ENCODE results near the gene FAM216A. TPM values are rescaled to one million over a fixed set of nuclear protein-coding genes. Genes with fewer than 3 reads are reported as not detected.
A peak's percentile ranks its signal among the peaks of the same experiment; 100 is the strongest.

Gene FAM216A
- total and polyA plus RNA-seq, 9 of the 15 experiments (the other 6 are each of a cell fraction or from before 2014, with no cell fraction given) = 17.2 to 96.9 (median 48.5) TPM

GRCh38 chr12:110501752-110502738 lies 33.4 kb downstream of the FAM216A start, which contains the start of the genes RAD9B and VPS29 (continued):
- peak; percentile 29; the same call in 1 of the 2 replicates for TF ChIP-seq CBX5 (IDR thresholded peaks at IDR 0.05; ENCODE audit: borderline replicate concordance, low read depth)
- TF ChIP-seq RBM34 (IDR thresholded peaks at IDR 0.05; ENCODE audit: borderline replicate concordance, insufficient read depth, low read length) = no peak
- TF ChIP-seq RFX7 (CRISPR knock-in tag; IDR thresholded peaks at IDR 0.05) = peak; percentile 74; the same call in 1 of the 2 replicates
- TF ChIP-seq U2AF2 (optimal IDR thresholded peaks at IDR 0.05; ENCODE audit: low read depth, low read length) = no peak
- peak; percentile 92 for TF ChIP-seq ZNF668 (CRISPR knock-in tag; IDR thresholded peaks at IDR 0.05)
- TF ChIP-seq HNRNPLL (IDR thresholded peaks at IDR 0.05; ENCODE audit: low read depth, low read length, poor library complexity, severe bottlenecking) = peak; percentile 74
- peak; percentile 94 for TF ChIP-seq KLF1 (tag; IDR thresholded peaks at IDR 0.05)
- no peak for TF ChIP-seq ZNF184 (CRISPR knock-in tag; IDR thresholded peaks at IDR 0.05)
- no peak for TF ChIP-seq U2AF1 (optimal IDR thresholded peaks at IDR 0.05; ENCODE audit: low read depth, low read length)
- no peak for TF ChIP-seq ZNF512 (tag; IDR thresholded peaks at IDR 0.05)
- TF ChIP-seq ZNF592 (IDR thresholded peaks at IDR 0.05) = peak; percentile 100
- TF ChIP-seq MITF (IDR thresholded peaks at IDR 0.05) = 0 out of 2 replicates have a peak, but pooled peaks have one; percentile 14
- peak; percentile 69 to 81 for TF ChIP-seq AFF1 (IDR thresholded peaks at IDR 0.05; ENCODE audit: low read depth in 1 of 2, partially characterized antibody in 2 of 2)

Data from K562 (cell line).